Astrocyte of the hippocampus (primary cell): ENCODE results near the gene EPHB1.
A peak's percentile ranks its signal among the peaks of the same experiment; 100 is the strongest.

ENCODE experiments used
- DNase-seq: peaks from one replicate; pipeline ENCODE4 v3.0.0; 2011; ENCODE audit warnings: low read depth, low spot score

Gene EPHB1

DNA sequence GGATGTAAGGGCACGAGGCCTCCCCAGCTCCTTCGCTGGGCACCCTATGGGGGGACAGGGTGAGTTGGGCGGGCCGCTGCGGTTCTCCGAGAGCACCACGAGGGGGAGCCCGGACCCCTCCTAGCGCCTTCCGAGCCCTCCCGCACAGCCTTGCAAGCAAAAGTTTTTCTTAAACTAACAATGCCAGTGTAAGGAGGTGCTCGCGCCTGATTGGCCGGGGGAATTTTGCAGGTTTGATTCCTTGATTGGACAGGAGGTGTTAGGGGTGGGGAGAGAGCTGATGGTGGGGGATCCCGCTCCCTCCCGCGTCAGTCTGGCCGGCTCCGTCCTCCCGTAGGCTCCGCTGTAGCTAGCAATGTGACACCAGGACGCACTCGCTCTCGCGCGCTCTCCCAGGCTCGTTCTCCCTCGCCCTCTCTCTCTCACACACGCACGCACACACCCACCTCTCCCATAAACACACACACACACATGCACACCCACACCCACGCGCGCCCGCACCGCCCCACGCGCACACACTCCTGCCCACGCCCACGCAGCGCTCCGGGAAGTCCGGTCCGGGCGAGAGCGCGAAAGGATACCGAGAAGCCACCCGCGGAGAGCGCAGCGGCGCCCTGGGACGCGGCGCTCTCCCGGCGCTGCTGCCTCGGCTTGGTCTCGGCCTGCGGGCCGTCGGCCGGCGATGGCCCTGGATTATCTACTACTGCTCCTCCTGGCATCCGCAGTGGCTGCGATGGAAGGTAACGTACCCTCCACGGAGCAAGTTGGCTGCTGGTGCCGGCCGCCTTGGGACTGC lies at the start of gene EPHB1:
Gene EPHB1, plus strand, starts transcription at position 311 of the 796 bp plus-strand sequence.
- peak; percentile 95 for DNase-seq

DNA sequence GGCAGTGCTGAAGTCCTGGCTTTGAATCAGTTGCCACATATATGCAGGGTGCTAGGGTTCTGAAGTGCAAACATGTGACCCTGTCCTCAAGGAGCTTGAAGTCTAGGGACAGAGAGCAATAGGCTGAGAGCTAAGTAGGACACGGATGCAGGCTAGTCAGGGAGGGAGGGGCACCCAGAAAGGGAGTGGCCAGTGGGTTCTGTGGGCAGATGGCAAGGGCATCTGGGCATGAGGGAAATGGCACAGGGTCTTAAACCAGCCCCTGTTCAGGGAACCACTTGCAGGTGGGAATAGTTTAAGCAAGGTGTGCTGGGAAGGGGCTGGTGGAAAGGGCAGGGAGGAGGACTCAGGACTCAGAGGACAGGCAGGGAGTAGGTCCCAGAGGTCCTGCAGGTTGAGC lies 46.4 kb upstream of the EPHB1 start:
- no peak for DNase-seq

DNA sequence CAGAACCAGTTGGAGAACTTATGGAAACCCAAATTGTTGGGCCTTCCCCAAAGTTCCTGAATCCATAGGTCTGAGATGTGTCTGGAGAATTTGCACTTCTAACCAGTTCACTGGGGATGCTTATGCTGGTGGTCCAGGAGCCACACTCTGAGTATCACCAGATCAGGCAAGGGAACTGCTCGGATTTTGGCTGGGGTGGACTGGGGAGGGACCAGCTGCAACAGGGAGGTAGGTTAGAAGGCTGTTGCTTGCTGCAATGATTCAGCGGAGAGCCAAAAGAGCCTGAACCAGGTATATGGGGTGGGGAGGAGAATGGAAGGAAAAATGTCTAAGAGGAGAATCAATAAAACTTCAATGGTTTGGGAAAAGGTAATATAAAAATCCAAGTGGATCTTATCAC lies 45.9 kb upstream of the EPHB1 start:
- DNase-seq = no peak

DNA sequence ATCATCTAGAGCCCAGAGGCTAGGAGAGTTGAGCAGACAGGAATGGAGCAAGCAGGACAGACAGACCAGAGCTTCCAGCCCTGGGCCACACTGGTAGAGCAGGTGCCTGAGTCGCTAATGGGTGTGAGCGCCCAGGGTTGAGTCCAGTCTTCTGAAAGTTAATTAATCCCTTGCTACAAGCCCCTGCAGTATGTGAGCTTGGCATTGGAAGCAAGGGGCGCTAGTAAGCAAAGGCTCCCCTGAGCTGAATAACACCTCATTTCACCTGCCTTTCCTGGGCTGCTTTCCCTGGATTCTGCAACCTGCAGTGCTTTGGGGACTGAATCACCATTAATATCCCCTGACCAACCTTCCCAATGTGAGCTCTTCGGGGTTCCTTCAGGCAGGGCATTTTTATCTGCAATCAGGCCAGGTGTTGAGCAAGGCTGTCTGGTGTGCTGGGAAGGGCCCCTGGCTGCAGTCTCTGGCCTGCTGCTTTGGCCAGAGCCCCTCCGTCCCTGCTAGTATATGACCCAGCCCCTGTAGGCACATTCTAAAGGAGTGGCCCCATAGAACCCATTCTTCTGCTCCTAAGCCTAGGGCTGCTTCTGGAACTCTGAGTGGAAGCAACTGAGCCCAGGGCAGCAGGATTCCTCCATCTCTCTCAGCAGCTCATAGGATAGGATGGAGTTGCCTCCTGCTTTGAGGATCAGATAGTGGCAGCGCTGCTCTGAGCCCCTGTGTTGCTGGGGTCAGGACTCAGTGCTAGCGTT lies 45.1 kb upstream of the EPHB1 start:
- no peak for DNase-seq

DNA sequence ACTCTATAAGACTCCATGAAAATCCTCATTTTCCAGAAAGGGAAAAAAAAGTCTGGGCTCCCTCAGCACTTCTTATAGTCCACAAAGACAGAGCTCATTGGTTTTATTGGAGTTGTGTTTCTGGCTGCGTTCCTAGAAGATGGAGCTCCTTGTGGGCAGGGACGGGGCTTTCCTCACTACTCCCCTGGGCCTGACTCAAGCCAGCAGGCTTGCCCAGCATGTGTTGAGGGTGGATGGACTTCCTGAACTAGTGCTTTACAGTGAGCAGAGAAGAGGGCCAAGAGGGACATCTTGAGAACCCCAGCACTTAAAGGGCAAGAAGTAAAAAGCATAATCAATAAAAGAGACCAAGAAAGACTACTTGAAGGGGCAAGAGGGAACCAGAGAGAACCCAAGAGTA lies 43.2 kb upstream of the EPHB1 start:
- DNase-seq = no peak

DNA sequence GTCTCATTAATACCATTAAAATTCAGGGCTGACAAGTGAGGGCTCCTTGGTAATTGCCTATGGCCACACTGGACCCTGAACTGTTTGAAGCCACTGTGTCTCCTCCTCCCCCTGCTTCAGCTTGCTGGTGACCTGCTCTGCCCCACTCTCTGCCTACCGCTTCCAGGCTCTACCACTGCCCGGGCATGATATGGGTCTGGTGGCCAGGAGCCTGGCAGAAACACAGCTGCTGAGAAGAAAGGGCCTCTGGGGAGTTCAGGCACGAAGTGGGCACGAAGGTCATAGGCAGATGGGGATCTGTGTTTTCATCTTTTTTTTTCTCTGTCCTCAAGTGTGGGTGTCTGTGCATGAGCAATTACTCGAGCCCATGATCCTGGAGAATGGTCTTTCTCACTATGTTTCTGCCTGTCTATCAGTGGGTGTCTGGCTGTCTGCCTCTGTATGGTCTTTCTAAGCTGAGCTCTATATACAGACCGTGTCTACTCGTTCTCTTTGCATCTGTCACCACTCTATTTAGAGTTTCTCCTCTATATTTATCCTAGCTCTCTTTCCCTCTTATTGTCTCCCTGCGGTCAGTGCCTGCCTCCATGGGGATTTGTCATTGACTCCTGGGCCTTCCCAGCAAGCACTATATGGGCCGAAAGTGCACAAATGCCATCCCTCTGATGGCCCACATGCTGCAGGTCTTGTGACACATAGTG lies 42.1 kb upstream of the EPHB1 start:
- no peak for DNase-seq

DNA sequence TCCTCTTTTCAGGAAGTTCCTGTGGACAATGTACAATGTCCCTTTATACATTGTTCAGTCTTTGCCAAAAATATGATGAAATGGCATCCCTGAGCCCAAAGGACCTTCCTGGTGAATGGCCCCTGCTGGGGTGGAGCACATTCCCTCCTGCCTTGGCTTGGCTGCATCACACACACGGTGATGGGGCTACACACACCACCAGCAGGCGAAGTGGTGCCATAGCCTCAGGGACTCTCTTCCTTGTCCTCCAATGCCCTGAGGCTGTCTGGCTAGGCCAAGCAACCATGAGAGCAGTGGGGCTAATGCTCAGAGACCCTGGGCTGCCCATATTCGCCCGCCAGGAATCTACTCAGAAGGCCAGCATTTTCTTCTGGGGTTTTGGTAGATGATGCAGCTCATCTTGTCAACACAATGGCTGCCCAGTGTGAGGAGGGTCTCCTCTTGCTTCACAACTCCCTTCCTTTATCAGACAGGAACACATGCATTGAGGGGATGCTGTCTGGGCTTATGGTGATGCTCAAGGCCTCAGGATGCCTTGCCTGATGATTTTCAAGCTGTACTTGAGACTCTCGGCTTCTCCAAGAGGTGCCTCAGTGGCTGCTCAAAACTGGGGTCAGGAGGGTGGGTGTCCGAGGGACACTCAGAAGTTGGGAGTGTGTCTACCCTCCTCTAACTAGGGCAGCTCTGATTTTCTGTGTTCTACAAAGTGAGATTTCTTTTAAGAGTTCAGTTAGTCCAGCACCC lies 40.9 kb upstream of the EPHB1 start:
- DNase-seq = no peak

DNA sequence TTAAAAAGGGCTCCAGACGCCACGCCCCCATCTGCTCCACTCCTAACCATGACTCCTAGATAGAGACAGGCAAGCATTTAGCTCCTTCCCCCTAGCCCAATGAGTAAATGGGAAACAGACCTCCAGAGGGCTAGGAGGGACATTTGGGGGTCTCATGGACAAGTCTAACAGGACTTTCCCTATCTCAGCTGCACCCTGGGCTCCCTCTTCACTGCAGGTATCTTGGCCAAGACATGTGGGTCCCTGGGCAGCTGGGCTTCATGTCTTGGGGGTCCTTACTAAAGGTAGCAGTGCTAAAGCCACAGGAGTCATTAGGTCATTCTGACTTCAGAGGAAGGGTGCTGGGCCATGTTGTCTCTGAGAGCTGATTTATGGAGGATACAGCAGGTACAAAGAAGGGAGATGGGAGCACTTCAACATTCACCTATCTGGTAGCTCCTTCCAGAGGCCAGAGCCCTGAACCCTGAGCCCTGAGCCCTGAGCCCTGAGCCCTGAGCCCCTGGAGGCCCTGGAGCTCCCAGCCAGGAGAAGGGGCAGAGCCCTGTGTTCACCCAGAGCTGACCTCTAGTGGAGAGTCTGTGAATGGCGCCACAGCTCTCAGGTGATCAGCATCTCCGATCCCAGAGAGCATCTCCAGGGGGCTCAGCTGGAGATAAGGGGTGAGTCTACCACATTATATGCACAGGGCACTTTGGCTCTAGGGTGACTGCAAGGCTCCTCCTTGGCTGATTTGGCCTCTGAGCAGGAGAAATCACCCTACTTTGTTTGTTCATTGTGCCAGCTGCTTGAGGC lies 40.1 kb upstream of the EPHB1 start:
- peak; percentile 52 for DNase-seq

DNA sequence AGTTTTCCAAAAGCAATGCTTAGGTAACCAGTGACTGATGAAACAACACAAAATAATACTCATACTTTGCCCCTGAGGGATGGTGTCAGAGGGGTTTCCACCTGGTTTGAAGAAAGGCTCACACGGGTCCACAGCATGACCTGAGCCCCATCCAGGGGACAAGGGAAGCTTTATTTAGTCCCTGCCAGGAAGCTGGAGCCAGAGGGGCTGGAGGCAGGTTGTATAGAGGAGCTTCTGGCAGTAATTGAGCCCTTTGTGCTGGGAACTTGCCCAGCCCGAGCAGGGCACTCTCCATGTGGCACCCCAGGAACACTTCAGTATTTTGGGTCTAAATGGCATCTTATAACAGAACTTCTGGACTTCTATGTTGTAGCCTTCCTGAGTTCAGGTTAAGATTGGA lies 39.2 kb upstream of the EPHB1 start:
- DNase-seq = no peak

DNA sequence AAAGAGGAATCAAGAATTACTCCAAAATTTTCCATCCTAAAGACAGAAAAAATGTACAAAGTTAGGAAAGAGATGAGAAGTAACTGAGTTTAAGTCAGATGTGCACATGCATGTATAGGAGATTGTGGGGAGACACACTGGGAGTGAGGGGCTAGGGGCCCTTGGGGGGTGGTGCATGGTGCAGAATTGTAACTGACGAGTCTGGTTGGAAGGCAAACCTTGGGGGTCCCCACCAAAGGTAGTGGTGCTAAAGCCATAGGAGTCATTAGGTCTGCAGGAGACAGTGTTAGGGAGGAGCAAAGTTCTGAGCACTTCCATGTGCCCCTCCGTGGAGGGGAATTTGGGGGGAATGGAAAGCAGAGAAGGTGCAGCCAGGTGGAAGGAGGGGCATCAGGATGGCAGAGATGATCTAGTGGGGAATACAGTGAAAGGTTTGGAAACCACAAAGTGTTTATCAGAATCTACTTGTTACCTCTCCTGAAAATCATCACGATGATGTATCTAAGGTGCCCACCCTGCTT lies 37.5 kb upstream of the EPHB1 start:
- no peak for DNase-seq

DNA sequence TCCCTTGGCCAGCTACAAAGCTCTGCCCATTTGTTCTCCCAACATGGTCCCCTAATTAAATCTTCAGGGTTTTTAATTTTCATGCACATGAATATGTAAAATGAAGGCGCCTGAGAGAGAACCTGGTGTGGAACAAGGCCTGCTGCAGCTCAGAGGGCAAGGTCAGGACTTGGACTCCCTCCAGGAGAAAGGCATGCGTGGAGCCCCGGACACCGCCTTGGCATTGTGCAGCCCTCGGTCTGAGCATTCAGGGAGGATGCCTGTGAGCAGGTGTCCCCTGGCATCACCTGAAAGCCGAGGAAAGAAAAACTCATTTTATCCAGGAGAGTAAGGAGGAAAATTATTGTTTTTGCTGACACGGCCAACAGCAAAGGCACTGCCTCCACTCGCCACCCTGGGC lies 33.8 kb upstream of the EPHB1 start:
- no peak for DNase-seq

DNA sequence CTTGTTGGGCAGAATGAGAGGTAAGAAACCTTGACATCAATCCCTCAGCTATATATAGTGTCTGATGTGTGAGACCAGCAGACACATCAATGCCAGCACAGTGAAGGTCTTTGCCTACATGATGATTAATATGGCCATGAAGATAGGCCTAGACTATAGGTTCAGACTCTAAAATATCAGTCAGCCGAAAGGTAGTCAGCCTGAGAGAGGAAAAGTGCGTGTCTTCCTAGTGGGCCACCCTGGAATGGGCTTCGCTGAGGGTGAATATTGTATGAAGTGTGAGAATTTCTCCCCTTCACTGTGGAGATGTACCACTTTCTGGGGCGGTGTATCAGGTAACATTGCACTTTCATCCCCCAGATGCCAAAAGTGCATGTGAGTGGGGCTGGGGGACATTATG lies 33.0 kb upstream of the EPHB1 start:
- no peak for DNase-seq

DNA sequence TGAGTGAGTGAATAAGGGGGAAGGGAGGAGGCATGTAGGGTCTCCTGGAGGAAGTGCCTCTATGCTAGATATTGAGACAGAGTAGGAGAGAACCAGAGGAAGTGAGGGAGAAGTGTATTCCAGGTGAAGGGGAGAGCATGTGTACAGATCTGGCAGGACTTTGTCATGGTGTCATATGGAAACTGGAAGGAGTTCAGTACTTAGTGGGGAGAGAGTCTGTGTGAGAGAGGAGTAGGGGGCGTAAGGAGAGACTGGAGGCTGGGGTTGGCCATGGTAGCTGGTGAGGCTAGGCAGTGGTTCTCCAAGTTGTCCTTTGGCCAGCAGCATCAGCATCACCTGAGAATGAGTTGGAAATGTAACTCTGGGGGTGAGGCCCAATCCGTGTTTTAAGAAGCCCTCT lies 29.6 kb upstream of the EPHB1 start:
- DNase-seq = no peak

DNA sequence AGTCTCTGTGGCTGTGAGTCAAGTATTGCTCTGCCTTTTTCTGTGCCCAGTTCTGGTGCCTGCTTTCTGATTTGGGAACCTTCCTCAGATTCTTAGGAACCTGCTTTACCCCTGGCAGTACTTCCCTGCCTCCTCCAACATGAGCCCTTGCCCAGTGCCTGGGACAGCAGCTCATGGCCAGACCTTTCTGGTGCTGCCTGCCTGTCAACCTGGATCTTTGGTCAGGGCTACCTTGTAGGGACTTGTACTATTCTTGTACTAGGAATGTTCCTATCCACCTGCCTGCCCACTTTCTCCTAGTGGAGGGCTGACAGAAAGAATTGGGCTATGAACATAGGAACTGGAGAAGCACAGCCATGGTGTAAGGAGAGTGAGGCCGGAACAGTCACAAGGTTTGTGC lies 28.8 kb upstream of the EPHB1 start:
- DNase-seq = no peak

DNA sequence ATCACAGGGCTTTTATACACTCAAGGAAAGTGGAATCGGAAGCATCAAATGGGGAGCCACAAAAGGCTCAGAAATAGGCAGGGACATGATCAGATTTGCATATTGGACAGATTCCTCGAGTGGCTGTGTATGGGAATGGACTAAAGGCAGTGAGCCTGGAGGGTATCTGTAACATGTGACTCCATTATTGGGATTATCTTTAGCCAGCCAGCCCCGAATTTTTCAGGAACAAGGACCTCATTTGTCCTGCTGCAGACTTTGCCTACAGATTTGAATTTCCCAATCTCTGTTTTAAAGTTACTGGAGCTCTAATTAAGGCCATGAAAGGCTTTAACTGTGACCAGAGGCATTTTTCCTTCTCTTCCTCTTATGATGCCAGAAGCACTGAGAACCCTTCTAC lies 26.9 kb upstream of the EPHB1 start:
- no peak for DNase-seq

DNA sequence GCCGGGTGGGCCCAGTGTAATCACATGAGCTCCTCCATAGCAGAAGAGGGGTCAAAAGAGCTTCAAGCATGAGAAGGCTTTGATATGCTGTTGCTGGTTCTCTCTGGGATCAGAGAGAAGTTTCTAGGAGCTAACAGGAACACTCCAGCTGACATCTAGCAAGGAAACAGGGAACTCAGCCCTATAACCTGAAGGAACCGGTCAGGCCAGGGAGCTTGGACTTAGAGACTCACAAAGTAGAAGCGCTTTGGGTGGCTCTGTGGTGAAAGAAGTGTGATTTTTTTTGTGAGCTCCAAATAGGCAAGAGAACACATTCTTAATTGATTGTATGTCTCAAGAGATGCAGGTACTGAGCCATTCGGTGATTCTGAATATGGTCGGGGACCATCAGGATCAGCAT lies 26.2 kb upstream of the EPHB1 start:
- DNase-seq = no peak

DNA sequence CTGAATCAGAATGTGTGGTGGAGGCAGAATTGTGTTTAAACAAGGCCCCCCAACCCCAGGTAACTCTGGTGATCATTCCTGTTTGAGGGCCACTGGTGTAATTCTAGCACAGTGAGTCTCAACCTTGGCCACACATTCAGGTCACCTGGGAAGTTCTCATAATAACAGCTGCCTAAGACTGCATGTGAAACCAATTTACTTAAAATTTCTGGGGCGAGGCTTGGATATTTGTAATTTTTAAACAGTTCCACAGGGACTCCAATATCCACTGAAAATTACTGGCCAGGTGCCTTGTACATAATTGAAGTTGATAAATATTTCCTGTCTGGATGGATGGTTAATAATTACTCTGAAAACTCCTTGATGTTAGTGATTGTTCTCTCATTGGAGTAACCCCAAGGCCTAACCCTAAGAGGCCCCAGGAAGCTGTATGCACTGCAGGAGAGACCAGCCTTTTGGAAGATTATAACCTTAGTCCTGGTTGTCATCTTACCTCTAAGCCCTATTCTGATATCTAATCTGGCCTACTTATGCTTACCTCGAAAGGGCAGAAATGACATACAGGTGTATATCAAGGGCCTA lies 25.7 kb upstream of the EPHB1 start:
- no peak for DNase-seq

DNA sequence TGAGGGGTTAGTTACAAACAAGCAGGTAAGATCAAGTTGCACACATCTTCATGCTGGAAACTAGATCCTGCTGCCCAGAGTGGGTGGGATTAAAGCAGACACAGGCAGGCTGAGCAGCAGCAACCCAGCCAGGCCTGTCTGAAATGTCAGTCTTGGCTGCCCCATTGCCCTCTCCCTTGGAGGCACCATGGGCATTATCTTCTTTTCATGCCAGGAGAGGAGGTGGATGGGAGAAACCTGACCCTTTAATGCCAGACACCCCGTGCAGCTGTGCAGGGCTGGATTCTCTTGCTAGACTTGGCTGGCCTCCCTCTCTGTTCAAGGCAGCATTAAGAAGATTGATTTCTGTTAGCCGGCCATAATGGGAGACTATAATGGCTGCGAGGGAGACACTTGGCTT lies 23.0 kb upstream of the EPHB1 start:
- no peak for DNase-seq

DNA sequence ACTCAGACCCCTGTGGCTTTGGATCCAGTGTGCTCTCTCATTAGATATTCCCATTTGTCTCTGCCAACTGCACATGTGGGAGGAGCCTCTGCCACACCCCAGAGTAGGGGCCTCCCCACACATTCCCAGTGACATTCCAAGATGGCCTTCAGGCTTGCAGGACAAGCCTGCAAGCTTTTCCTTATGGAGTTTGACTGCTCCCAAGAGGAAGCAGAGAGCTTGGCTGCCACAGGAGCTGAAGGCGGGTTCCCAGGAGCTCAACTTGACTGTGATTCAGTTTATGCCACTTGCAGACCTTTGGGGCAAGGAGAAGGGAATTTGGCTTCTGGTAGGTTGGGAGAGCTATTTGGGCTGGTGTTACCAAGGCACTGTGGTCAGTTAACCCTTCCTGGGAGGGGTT lies 22.5 kb upstream of the EPHB1 start:
- no peak for DNase-seq

DNA sequence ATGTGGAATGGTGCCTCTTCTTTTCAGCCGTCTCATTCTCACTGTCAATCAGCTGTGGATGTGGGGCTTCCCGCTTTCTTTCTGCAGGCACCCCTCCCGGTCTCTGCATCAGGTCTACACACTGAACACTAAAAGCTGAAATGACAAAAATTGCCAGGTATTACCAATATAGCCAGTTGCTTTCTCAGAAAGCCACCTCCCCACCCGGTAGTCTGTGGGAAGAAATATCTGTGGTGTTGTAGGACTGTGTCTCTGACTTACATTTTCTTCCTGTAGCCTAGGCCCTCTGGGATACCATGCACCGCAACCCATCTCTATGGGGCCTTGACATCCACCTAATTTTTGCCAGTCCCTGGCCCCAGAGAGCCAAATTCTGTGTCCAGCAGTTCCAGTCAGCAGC lies 19.2 kb upstream of the EPHB1 start:
- no peak for DNase-seq

DNA sequence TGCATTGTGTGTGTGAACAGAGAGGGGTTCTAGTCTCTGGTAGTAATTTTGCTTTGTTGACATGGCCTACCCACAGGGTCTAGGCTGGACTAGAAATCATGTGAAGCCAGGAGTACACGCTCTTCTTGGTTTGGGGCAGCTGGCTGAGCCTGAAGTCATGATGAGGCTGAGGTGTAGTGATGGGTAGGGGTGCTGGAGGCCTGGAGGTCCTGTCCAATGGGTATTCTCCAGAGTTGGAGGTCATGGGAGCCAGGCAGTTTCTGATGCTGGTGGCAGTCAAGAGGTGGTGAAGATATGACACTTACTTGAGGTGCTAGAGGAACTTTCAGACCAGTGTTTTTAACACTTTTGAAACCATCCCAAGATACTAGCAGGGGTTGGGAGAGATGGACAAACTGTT lies 18.5 kb upstream of the EPHB1 start:
- no peak for DNase-seq
